22Rv1 (cell line): ENCODE data around the gene CCDC66.

ENCODE experiments used
- ZFX ChIP-seq: fragments of 450-650 bp; IDR thresholded peaks from 2 replicates; pipeline ENCODE4 v1.6.1; 2017; ENCODE audit warnings: antibody characterized with exemption, borderline replicate concordance
- TF ChIP-seq, protein P1 (sequence below): fragments of 450-650 bp; IDR thresholded peaks from 2 replicates; pipeline ENCODE4 v1.5.1; 2017; ENCODE audit warnings: mild to moderate bottlenecking

DNA sequence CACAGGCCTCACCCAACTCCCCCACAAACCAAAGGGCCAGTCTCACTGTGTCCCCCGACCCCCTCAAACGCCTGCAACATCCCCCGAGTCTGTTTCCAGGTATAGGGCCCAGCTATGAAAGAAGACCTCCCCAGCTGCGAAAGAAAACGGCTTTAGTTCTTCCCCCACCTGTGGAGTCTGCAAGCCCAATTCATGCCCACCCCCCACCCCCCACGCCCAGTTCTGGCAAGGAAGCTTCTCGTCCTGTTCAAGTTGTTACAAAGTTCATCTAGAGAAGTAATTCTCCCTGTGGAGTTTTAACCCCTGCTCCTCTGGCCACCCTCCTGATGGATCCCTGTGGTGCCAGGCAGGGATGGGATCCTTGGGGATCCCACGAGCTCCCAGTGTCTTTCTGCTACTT lies 54.4 kb downstream of the CCDC66 start:
- TF ChIP-seq, protein P1, sequence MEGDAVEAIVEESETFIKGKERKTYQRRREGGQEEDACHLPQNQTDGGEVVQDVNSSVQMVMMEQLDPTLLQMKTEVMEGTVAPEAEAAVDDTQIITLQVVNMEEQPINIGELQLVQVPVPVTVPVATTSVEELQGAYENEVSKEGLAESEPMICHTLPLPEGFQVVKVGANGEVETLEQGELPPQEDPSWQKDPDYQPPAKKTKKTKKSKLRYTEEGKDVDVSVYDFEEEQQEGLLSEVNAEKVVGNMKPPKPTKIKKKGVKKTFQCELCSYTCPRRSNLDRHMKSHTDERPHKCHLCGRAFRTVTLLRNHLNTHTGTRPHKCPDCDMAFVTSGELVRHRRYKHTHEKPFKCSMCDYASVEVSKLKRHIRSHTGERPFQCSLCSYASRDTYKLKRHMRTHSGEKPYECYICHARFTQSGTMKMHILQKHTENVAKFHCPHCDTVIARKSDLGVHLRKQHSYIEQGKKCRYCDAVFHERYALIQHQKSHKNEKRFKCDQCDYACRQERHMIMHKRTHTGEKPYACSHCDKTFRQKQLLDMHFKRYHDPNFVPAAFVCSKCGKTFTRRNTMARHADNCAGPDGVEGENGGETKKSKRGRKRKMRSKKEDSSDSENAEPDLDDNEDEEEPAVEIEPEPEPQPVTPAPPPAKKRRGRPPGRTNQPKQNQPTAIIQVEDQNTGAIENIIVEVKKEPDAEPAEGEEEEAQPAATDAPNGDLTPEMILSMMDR = no peak
- no peak for TF ChIP-seq ZFX
